K562 (cell line): Measurements from ENCODE around the gene CAPN2. TPM values are rescaled to one million over a fixed set of nuclear protein-coding genes. Genes with fewer than 3 reads are reported as not detected.

ENCODE experiments used
- CHCHD3 ChIP-seq: fragments of 250-450 bp; sonication (Bioruptor Pico); IDR thresholded peaks from 2 replicates; pipeline ENCODE4 v2.1.2; 2022; ENCODE audit warnings: mild to moderate bottlenecking
- NR3C1 ChIP-seq: sonication (generic); formaldehyde crosslinking; IDR thresholded peaks from 2 replicates; pipeline ENCODE4 v1.8.1; 2022; ENCODE audit warnings: missing genetic modification reagents
- SREBF2 ChIP-seq: sonication (generic); formaldehyde crosslinking; IDR thresholded peaks from 2 replicates; pipeline ENCODE4 v1.4.0; 2020; ENCODE audit warnings: mild to moderate bottlenecking, missing genetic modification reagents
- SRSF7 ChIP-seq: fragments of 200-400 bp; formaldehyde crosslinking; optimal IDR thresholded peaks from 2 replicates; pipeline ENCODE3; 2017; ENCODE audit warnings: mild to moderate bottlenecking, low read depth, low read length
- TFAM ChIP-seq: fragments of 250-450 bp; sonication (Bioruptor Pico); conservative IDR thresholded peaks from 2 replicates; pipeline ENCODE4 v1.5.0; 2021; ENCODE audit warnings: mild to moderate bottlenecking, moderate library complexity
- ZFP30 ChIP-seq: fragments of 250-450 bp; sonication (Bioruptor Pico); IDR thresholded peaks from 2 replicates; pipeline ENCODE4 v1.8.0; 2022; ENCODE audit warnings: moderate library complexity, mild to moderate bottlenecking, inconsistent platforms, borderline replicate concordance
- ZNF24 ChIP-seq: fragments of 450-650 bp; IDR thresholded peaks from 2 replicates; pipeline ENCODE4 v1.6.1; 2016
- ZNF436 ChIP-seq: fragments of 250-450, 450-650 bp; sonication (Bioruptor Pico); formaldehyde crosslinking; IDR thresholded peaks from 2 replicates; pipeline ENCODE4 v1.7.0; 2020; ENCODE audit warnings: mild to moderate bottlenecking
- ZNF445 ChIP-seq: fragments of 250-450 bp; sonication (Bioruptor Pico); IDR thresholded peaks from 2 replicates; pipeline ENCODE4 v1.4.0; 2020; ENCODE audit warnings: low read depth, mild to moderate bottlenecking, moderate library complexity
- ZNF764 ChIP-seq: fragments of 250-450 bp; sonication (Bioruptor Pico); IDR thresholded peaks from 2 replicates; pipeline ENCODE4 v1.4.0; 2020; ENCODE audit warnings: low read depth, mild to moderate bottlenecking, moderate library complexity
- ZSCAN32 ChIP-seq: fragments of 450-650 bp; formaldehyde crosslinking; IDR thresholded peaks from 2 replicates; pipeline ENCODE4 v1.4.0; 2020; ENCODE audit warnings: mild to moderate bottlenecking, moderate library complexity
- polyA plus RNA-seq, 8 experiments: library from polyadenylated mRNA; depleted of rRNA in 4 of 8; stranded (reverse) in 5 of 8; unstranded in 3 of 8; fragments of >200 nt; fragmentation: Nextera tagmentation in 2 of 8; fragmentation: Illumina TruSeq in 1 of 8; extraction: Ambion mirVana in 2 of 8; extraction: Trizol in 1 of 8; gene quantifications; 2 replicates each; pipeline versions ENCODE4 v1.2.1 to v1.2.3, GENCODE V29; 2011 to 2014; ENCODE audit warnings: inconsistent platforms in 1 of 8, missing spikeins in 1 of 8
- total RNA-seq, 7 experiments: library from RNA; depleted of rRNA in 6 of 7; stranded (reverse); fragments of >200 nt in 6 of 7; fragmentation: Illumina TruSeq in 2 of 7; extraction: Trizol in 2 of 7; gene quantifications; 2 replicates each; pipeline versions ENCODE4 v1.2.1 to v1.2.3, GENCODE V29; 2011 to 2021; ENCODE audit warnings: low replicate concordance in 1 of 7
- TF ChIP-seq, protein P1 (sequence below): IDR thresholded peaks from 2 replicates; pipeline ENCODE4 v1.6.1; 2011; ENCODE audit warnings: borderline replicate concordance, low read depth, mild to moderate bottlenecking, moderate library complexity, low read length; ENCODE audit not compliant: insufficient read depth, poor library complexity, severe bottlenecking
- TF ChIP-seq, protein P2 (sequence below): fragments of 250-450 bp; sonication (Bioruptor Pico); IDR thresholded peaks from 2 replicates; pipeline ENCODE4 v1.9.0; 2021; ENCODE audit warnings: mild to moderate bottlenecking, inconsistent platforms
- TF ChIP-seq, protein P3 (sequence below): sonication (generic); formaldehyde crosslinking; IDR thresholded peaks from 2 replicates; pipeline ENCODE4 v1.8.1; 2023; ENCODE audit warnings: missing genetic modification reagents, mild to moderate bottlenecking, borderline replicate concordance
- TF ChIP-seq, protein P4 (sequence below): fragments of 250-450 bp; sonication (Bioruptor Pico); IDR thresholded peaks from 2 replicates; pipeline ENCODE4 v1.8.0; 2021; ENCODE audit warnings: mild to moderate bottlenecking, moderate library complexity
- TF ChIP-seq, protein P5 (sequence below): IDR thresholded peaks from 2 replicates; pipeline ENCODE4 v1.6.1; 2012; ENCODE audit warnings: low read depth, low read length, improper control_type of control experiment, borderline replicate concordance

The CAPN2 gene
- total and polyA plus RNA-seq, 9 of the 15 experiments (the other 6 are each of a cell fraction or from before 2014, with no cell fraction given) = 24.6 to 157 (median 101) TPM

DNA sequence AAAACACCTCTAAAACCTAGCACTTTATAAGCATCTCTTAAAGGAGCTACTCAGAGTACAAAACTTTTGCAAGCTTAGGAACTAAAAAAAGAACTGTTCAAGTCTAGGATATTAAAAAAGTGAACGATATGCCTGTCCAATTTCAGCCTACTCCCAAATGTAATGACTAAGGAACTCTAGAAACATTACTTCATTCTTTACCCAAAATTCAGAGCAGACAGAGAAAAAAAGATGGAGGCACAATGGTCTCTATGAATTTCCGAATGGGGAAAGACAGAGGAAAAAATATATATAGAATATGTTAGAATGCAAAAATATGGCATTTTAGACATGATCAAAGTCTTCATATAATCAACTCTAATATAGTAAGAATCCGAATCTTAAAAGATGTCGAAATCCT, 72.2 kb downstream of the CAPN2 start (continued):
- TF ChIP-seq ZFP30 (no peak), ZSCAN32 (CRISPR knock-in tag) (no peak), CHCHD3 (no peak), SREBF2 (no peak), ZNF24 (no peak), ZNF436 (no peak), SRSF7 (no peak), ZNF764 (CRISPR knock-in tag) (no peak), NR3C1 (CRISPR knock-in tag) (no peak), ZNF445 (CRISPR knock-in tag) (0 out of 2 replicates have a peak, but pooled peaks have one; percentile 69), TFAM (CRISPR knock-in tag) (no peak)
- TF ChIP-seq, protein P1, sequence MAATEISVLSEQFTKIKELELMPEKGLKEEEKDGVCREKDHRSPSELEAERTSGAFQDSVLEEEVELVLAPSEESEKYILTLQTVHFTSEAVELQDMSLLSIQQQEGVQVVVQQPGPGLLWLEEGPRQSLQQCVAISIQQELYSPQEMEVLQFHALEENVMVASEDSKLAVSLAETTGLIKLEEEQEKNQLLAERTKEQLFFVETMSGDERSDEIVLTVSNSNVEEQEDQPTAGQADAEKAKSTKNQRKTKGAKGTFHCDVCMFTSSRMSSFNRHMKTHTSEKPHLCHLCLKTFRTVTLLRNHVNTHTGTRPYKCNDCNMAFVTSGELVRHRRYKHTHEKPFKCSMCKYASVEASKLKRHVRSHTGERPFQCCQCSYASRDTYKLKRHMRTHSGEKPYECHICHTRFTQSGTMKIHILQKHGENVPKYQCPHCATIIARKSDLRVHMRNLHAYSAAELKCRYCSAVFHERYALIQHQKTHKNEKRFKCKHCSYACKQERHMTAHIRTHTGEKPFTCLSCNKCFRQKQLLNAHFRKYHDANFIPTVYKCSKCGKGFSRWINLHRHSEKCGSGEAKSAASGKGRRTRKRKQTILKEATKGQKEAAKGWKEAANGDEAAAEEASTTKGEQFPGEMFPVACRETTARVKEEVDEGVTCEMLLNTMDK = no peak
- TF ChIP-seq, protein P2, sequence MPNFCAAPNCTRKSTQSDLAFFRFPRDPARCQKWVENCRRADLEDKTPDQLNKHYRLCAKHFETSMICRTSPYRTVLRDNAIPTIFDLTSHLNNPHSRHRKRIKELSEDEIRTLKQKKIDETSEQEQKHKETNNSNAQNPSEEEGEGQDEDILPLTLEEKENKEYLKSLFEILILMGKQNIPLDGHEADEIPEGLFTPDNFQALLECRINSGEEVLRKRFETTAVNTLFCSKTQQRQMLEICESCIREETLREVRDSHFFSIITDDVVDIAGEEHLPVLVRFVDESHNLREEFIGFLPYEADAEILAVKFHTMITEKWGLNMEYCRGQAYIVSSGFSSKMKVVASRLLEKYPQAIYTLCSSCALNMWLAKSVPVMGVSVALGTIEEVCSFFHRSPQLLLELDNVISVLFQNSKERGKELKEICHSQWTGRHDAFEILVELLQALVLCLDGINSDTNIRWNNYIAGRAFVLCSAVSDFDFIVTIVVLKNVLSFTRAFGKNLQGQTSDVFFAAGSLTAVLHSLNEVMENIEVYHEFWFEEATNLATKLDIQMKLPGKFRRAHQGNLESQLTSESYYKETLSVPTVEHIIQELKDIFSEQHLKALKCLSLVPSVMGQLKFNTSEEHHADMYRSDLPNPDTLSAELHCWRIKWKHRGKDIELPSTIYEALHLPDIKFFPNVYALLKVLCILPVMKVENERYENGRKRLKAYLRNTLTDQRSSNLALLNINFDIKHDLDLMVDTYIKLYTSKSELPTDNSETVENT (CRISPR knock-in tag) = no peak
- TF ChIP-seq, protein P3, sequence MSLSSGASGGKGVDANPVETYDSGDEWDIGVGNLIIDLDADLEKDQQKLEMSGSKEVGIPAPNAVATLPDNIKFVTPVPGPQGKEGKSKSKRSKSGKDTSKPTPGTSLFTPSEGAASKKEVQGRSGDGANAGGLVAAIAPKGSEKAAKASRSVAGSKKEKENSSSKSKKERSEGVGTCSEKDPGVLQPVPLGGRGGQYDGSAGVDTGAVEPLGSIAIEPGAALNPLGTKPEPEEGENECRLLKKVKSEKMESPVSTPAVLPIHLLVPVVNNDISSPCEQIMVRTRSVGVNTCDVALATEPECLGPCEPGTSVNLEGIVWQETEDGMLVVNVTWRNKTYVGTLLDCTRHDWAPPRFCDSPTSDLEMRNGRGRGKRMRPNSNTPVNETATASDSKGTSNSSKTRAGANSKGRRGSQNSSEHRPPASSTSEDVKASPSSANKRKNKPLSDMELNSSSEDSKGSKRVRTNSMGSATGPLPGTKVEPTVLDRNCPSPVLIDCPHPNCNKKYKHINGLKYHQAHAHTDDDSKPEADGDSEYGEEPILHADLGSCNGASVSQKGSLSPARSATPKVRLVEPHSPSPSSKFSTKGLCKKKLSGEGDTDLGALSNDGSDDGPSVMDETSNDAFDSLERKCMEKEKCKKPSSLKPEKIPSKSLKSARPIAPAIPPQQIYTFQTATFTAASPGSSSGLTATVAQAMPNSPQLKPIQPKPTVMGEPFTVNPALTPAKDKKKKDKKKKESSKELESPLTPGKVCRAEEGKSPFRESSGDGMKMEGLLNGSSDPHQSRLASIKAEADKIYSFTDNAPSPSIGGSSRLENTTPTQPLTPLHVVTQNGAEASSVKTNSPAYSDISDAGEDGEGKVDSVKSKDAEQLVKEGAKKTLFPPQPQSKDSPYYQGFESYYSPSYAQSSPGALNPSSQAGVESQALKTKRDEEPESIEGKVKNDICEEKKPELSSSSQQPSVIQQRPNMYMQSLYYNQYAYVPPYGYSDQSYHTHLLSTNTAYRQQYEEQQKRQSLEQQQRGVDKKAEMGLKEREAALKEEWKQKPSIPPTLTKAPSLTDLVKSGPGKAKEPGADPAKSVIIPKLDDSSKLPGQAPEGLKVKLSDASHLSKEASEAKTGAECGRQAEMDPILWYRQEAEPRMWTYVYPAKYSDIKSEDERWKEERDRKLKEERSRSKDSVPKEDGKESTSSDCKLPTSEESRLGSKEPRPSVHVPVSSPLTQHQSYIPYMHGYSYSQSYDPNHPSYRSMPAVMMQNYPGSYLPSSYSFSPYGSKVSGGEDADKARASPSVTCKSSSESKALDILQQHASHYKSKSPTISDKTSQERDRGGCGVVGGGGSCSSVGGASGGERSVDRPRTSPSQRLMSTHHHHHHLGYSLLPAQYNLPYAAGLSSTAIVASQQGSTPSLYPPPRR (CRISPR knock-in tag) = no peak
- TF ChIP-seq, protein P4, sequence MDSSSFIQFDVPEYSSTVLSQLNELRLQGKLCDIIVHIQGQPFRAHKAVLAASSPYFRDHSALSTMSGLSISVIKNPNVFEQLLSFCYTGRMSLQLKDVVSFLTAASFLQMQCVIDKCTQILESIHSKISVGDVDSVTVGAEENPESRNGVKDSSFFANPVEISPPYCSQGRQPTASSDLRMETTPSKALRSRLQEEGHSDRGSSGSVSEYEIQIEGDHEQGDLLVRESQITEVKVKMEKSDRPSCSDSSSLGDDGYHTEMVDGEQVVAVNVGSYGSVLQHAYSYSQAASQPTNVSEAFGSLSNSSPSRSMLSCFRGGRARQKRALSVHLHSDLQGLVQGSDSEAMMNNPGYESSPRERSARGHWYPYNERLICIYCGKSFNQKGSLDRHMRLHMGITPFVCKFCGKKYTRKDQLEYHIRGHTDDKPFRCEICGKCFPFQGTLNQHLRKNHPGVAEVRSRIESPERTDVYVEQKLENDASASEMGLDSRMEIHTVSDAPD = peak; percentile 63; the same call in 1 of the 2 replicates
- TF ChIP-seq, protein P5, sequence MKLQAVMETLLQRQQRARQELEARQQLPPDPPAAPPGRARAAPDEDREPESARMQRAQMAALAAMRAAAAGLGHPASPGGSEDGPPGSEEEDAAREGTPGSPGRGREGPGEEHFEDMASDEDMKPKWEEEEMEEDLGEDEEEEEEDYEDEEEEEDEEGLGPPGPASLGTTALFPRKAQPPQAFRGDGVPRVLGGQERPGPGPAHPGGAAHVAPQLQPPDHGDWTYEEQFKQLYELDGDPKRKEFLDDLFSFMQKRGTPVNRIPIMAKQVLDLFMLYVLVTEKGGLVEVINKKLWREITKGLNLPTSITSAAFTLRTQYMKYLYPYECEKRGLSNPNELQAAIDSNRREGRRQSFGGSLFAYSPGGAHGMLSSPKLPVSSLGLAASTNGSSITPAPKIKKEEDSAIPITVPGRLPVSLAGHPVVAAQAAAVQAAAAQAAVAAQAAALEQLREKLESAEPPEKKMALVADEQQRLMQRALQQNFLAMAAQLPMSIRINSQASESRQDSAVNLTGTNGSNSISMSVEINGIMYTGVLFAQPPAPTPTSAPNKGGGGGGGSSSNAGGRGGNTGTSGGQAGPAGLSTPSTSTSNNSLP = no peak
